PFSK-1 (cell line): ENCODE measurements around the gene FRMD4A.

ENCODE experiments used
- FOXP2 ChIP-seq: optimal IDR thresholded peaks from 2 replicates; pipeline ENCODE3; 2011; ENCODE audit warnings: borderline replicate concordance, control low read depth, inconsistent platforms; ENCODE audit not compliant: insufficient read depth; ENCODE audit errors: extremely low read length, extremely low read depth
- POLR2AphosphoS5 ChIP-seq: IDR thresholded peaks from 2 replicates; pipeline ENCODE4 v1.6.1; 2012; ENCODE audit warnings: low read depth, mild to moderate bottlenecking, control low read depth, low read length, moderate library complexity
- SIN3A ChIP-seq: IDR thresholded peaks from 2 replicates; pipeline ENCODE4 v1.6.1; 2012; ENCODE audit warnings: mild to moderate bottlenecking, low read length, moderate library complexity, borderline replicate concordance; ENCODE audit not compliant: insufficient read depth
- TAF1 ChIP-seq: IDR thresholded peaks from 2 replicates; pipeline ENCODE4 v1.6.1; 2012; ENCODE audit warnings: low read length, control low read depth, borderline replicate concordance; ENCODE audit not compliant: insufficient read depth
- TF ChIP-seq, protein P1 (sequence below), 2 experiments: IDR thresholded peaks; 2 replicates each; pipeline versions ENCODE4 v1.6.1 to v1.8.0; 2011 to 2012; ENCODE audit warnings: low read depth in 2 of 2, low read length in 2 of 2, control low read depth in 1 of 2, inconsistent platforms in 1 of 2, mild to moderate bottlenecking in 1 of 2, moderate library complexity in 1 of 2; ENCODE audit not compliant: insufficient read depth in 1 of 2

DNA sequence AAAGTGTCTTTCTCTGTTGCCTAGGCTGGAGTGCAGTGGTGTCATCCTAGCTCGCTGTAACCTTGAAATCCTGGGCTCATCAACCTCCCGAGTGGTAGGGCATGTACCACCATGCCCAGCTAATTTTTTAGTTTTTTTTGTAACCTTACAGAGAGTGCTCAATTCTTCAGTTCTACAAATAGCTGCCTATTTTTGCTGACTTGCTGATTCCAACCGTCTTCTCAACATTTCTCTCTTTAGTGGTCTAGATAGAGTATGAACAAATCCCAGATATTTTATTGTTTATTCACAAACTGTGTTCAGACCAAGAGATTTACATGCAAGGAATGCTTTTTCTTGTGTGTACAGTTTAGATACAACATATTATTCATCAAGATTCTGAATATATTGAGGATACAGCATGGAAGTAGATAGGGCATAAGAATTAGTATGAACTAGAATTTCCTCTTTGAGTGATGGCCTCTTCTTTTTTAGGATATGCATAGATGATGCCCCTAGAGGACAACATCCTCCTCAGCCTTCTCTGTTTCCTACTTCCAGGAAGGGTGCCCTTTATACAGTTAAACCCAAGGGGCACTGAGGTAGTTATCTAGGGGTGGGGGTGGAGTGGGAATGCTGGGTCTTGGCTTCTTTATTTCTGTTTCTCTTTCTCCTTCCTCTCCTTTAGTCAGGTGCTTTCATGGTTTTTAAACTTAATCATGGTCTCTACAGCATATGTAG is 717.9 kb downstream of the FRMD4A start:
- TF ChIP-seq POLR2AphosphoS5, result no peak
- TF ChIP-seq TAF1, result no peak
- TF ChIP-seq FOXP2, result no peak
- TF ChIP-seq, protein P1, sequence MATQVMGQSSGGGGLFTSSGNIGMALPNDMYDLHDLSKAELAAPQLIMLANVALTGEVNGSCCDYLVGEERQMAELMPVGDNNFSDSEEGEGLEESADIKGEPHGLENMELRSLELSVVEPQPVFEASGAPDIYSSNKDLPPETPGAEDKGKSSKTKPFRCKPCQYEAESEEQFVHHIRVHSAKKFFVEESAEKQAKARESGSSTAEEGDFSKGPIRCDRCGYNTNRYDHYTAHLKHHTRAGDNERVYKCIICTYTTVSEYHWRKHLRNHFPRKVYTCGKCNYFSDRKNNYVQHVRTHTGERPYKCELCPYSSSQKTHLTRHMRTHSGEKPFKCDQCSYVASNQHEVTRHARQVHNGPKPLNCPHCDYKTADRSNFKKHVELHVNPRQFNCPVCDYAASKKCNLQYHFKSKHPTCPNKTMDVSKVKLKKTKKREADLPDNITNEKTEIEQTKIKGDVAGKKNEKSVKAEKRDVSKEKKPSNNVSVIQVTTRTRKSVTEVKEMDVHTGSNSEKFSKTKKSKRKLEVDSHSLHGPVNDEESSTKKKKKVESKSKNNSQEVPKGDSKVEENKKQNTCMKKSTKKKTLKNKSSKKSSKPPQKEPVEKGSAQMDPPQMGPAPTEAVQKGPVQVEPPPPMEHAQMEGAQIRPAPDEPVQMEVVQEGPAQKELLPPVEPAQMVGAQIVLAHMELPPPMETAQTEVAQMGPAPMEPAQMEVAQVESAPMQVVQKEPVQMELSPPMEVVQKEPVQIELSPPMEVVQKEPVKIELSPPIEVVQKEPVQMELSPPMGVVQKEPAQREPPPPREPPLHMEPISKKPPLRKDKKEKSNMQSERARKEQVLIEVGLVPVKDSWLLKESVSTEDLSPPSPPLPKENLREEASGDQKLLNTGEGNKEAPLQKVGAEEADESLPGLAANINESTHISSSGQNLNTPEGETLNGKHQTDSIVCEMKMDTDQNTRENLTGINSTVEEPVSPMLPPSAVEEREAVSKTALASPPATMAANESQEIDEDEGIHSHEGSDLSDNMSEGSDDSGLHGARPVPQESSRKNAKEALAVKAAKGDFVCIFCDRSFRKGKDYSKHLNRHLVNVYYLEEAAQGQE (IDR thresholded peaks at IDR 0.05; ENCODE audit: insufficient read depth in 1 of 2, low read depth in 2 of 2, low read length in 2 of 2), result no peak
- TF ChIP-seq SIN3A, result no peak
